Measurements from ENCODE around the gene HIPK4. TPM values are rescaled to one million over a fixed set of nuclear protein-coding genes. Genes with fewer than 3 reads are reported as not detected.
A peak's percentile ranks its signal among the peaks of the same experiment; 100 is the strongest.

HIPK4 gene
- total and polyA plus RNA-seq, 4 donors = 0.02 to 0.17 TPM; not detected in 2

- Histone ChIP-seq H3K36me3 (ENCODE audit: control insufficient read depth in 4 of 4, insufficient read depth in 3 of 4, low read depth in 1 of 4, low read length in 3 of 4) (no peaks in the 10 kb centered on the region), H3K9me3 (ENCODE audit: control insufficient read depth in 4 of 4, low read length in 3 of 4) (no peaks in the 10 kb centered on the region), H3K4me1 (ENCODE audit: control insufficient read depth in 4 of 4, insufficient read depth in 4 of 4, low read length in 3 of 4) (peaks cover 4 to 13% (median 6%) of the 10 kb centered on the region in 4 donors), H3K4me3 (ENCODE audit: low read depth in 1 of 3, low read length in 3 of 3) (no peak overlapping the region), H3K27ac (ENCODE audit: low read depth in 1 of 2, low read length in 2 of 2) (no peak overlapping the region), H3K27me3 (ENCODE audit: control insufficient read depth in 4 of 4, insufficient read depth in 4 of 4, low read length in 3 of 4) (no peaks in the 10 kb centered on the region), H3K9ac (ENCODE audit: low read depth in 1 of 2, low read length in 2 of 2) (no peak overlapping the region)
- 67% methylated on average over 22 of the region's 22 CpGs for WGBS
- DNase-seq (ENCODE audit: low spot score) = no peak
- TF ChIP-seq NR2F2 (IDR thresholded peaks at IDR 0.05) (no peak), GABPA (IDR thresholded peaks at IDR 0.05 in 1 of 2, conservative IDR thresholded peaks at IDR 0.05 in 1 of 2) (no peak), HNF4A (conservative IDR thresholded peaks at IDR 0.05) (no peak), ATF3 (IDR thresholded peaks at IDR 0.05) (no peak), CTCF (IDR thresholded peaks at IDR 0.05; ENCODE audit: low read depth, low read length, missing input control) (no peak), SP1 (IDR thresholded peaks at IDR 0.05) (no peak), FOXA1 (IDR thresholded peaks at IDR 0.05) (no peak), HNF4G (IDR thresholded peaks at IDR 0.05) (no peak), EGR1 (IDR thresholded peaks at IDR 0.05; ENCODE audit: low read depth in 2 of 2) (no peak), RAD21 (IDR thresholded peaks at IDR 0.05) (no peak), TAF1 (conservative IDR thresholded peaks at IDR 0.05) (no peak)
- TF ChIP-seq, protein P1, sequence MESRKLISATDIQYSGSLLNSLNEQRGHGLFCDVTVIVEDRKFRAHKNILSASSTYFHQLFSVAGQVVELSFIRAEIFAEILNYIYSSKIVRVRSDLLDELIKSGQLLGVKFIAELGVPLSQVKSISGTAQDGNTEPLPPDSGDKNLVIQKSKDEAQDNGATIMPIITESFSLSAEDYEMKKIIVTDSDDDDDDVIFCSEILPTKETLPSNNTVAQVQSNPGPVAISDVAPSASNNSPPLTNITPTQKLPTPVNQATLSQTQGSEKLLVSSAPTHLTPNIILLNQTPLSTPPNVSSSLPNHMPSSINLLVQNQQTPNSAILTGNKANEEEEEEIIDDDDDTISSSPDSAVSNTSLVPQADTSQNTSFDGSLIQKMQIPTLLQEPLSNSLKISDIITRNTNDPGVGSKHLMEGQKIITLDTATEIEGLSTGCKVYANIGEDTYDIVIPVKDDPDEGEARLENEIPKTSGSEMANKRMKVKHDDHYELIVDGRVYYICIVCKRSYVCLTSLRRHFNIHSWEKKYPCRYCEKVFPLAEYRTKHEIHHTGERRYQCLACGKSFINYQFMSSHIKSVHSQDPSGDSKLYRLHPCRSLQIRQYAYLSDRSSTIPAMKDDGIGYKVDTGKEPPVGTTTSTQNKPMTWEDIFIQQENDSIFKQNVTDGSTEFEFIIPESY (IDR thresholded peaks at IDR 0.05) = no peak
- TF ChIP-seq, protein P2, sequence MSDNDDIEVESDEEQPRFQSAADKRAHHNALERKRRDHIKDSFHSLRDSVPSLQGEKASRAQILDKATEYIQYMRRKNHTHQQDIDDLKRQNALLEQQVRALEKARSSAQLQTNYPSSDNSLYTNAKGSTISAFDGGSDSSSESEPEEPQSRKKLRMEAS (IDR thresholded peaks at IDR 0.05) = no peak
Measured at GRCh38 chr19:40407714-40408597, 18.0 kb upstream of the HIPK4 start.

- Histone ChIP-seq H3K36me3 (ENCODE audit: control insufficient read depth in 4 of 4, insufficient read depth in 3 of 4, low read depth in 1 of 4, low read length in 3 of 4) (no peaks in the 10 kb centered on the region), H3K27me3 (ENCODE audit: control insufficient read depth in 4 of 4, insufficient read depth in 4 of 4, low read length in 3 of 4) (no peaks in the 10 kb centered on the region), H3K4me3 (ENCODE audit: low read depth in 1 of 3, low read length in 3 of 3) (peak overlapping the region; percentile 57 to 71 (median 63)), H3K4me1 (ENCODE audit: control insufficient read depth in 4 of 4, insufficient read depth in 4 of 4, low read length in 3 of 4) (peaks cover 4 to 13% (median 6%) of the 10 kb centered on the region in 4 donors), H3K9ac (ENCODE audit: low read depth in 1 of 2, low read length in 2 of 2) (peak overlapping the region in 1 of 2 donors; percentile 16), H3K27ac (ENCODE audit: low read depth in 1 of 2, low read length in 2 of 2) (peak overlapping the region; percentile 67 to 68), H3K9me3 (ENCODE audit: control insufficient read depth in 4 of 4, low read length in 3 of 4) (no peaks in the 10 kb centered on the region)
- WGBS = under 1% methylated on average over 41 of the region's 41 CpGs
- DNase-seq (ENCODE audit: low spot score) = peak; percentile 93
- TF ChIP-seq NR2F2 (IDR thresholded peaks at IDR 0.05) (no peak), JUND (IDR thresholded peaks at IDR 0.05) (no peak), FOXA2 (IDR thresholded peaks at IDR 0.05) (no peak), GABPA (IDR thresholded peaks at IDR 0.05 in 1 of 2, conservative IDR thresholded peaks at IDR 0.05 in 1 of 2) (no peak), FOXA1 (IDR thresholded peaks at IDR 0.05) (no peak), REST (IDR thresholded peaks at IDR 0.05) (peak; percentile 1), SP1 (IDR thresholded peaks at IDR 0.05) (peak; percentile 36), EGR1 (IDR thresholded peaks at IDR 0.05; ENCODE audit: low read depth in 2 of 2) (peak in 1 of 2 donors; percentile 66), HNF4G (IDR thresholded peaks at IDR 0.05) (no peak)
- TF ChIP-seq, protein P1 (IDR thresholded peaks at IDR 0.05) = no peak
- TF ChIP-seq, protein P2 (IDR thresholded peaks at IDR 0.05) = no peak
Measured at GRCh38 chr19:40403262-40403984, 13.4 kb upstream of the HIPK4 start.

Measured in liver (tissue), 9 donors.